Left lung (tissue), 10 donors: ENCODE data around the gene SFTA2. TPM values are rescaled to one million over a fixed set of nuclear protein-coding genes. Genes with fewer than 3 reads are reported as not detected.

ENCODE experiments used
- ATAC-seq: fragments of 200-7000 bp; cut with Tn5 transposase; one replicate; pipeline ENCODE4 v1.9.1; 2020; ENCODE audit warnings: moderate library complexity
- DNase-seq, 4 donors: peaks; one replicate each; pipeline ENCODE4 v3.0.0-alpha.2; 2013 to 2020
- H3K27ac ChIP-seq, 2 donors: fragments of 200-600 bp; sonication (generic) in 1 of 2; one replicate each; pipeline versions ENCODE4 v1.5.0 to v1.8.0; 2020 to 2021
- H3K27me3 ChIP-seq, 2 donors: fragments of 200-600 bp; sonication (generic) in 1 of 2; one replicate each; pipeline versions ENCODE4 v1.5.0 to v1.8.0; 2020 to 2021
- H3K36me3 ChIP-seq, 2 donors: fragments of 200-600 bp; sonication (generic) in 1 of 2; one replicate each; pipeline versions ENCODE4 v1.5.0 to v1.8.0; 2020 to 2021
- H3K4me1 ChIP-seq, 2 donors: fragments of 200-600 bp; one replicate each; pipeline ENCODE4 v1.8.0; 2021
- H3K4me3 ChIP-seq, 2 donors: fragments of 200-600 bp; sonication (generic) in 1 of 2; one replicate each; pipeline versions ENCODE4 v1.5.0 to v1.8.0; 2020 to 2021; ENCODE audit warnings: mild to moderate bottlenecking in 1 of 2
- H3K9me3 ChIP-seq, 2 donors: fragments of 200-600 bp; sonication (generic) in 1 of 2; one replicate each; pipeline versions ENCODE4 v1.5.0 to v1.8.0; 2020 to 2021
- CTCF ChIP-seq, 2 donors: fragments of 200-600 bp; sonication (generic) in 1 of 2; IDR thresholded peaks; one replicate each; pipeline versions ENCODE4 v1.5.0 to v1.8.0; 2021; ENCODE audit warnings: antibody characterized with exemption in 2 of 2
- intact Hi-C, 2 donors: fragments of 100-400 bp; cut with DNase I; formaldehyde crosslinking; loops; one replicate each; pipeline versions ENCODE4 v1.11.2 to v1.14.2; 2022
- polyA plus RNA-seq, 6 donors: library from polyadenylated mRNA; unstranded; fragments of 120-200 nt; gene quantifications; one replicate each; pipeline ENCODE4 v1.2.1, GENCODE V29; 2013; ENCODE audit not compliant: insufficient read length in 6 of 6
- total RNA-seq, 2 donors: library from RNA; stranded (reverse); fragmentation: NEBNext Ultra II Directional; extraction: Animal tissue kit (Norgen Biotek cat#: 25700); gene quantifications; one replicate each; pipeline ENCODE4 v1.2.1, GENCODE V29; 2021
- donor health status: DM: no; HTN: yes; CAD: no.
- donor health status: DM: no; HTN: no; CAD: no.

The SFTA2 gene
- total and polyA plus RNA-seq, 8 donors: 9.3 to 384 (median 18.7) TPM

- DNase-seq (no peak), ATAC-seq (no peak)
- Histone ChIP-seq H3K36me3 (peaks cover 0 to 32% of the 10 kb centered on the region in 2 donors), H3K4me1 (peaks cover 18 to 22% of the 10 kb centered on the region in 2 donors), H3K4me3 (no peak overlapping the region), H3K27ac (no peak overlapping the region), H3K9me3 (no peaks in the 10 kb centered on the region), H3K27me3 (peaks cover 0 to 32% of the 10 kb centered on the region in 2 donors)
- TF ChIP-seq CTCF (IDR thresholded peaks at IDR 0.05): no peak
- intact Hi-C loops: no loop called here
These were observed 43.0 kb downstream of the SFTA2 start for GRCh38 chr6:30888816-30889495.

GRCh38 chr6:30887901-30888815 lies 43.8 kb downstream of the SFTA2 start:
- no peak for DNase-seq
- Histone ChIP-seq H3K4me3 (no peak overlapping the region), H3K27ac (no peak overlapping the region), H3K27me3 (peaks cover 0 to 40% of the 10 kb centered on the region in 2 donors), H3K36me3 (peaks cover 0 to 27% of the 10 kb centered on the region in 2 donors), H3K9me3 (no peaks in the 10 kb centered on the region), H3K4me1 (peaks cover 18 to 28% of the 10 kb centered on the region in 2 donors)
- ATAC-seq: no peak
- intact Hi-C loops: no loop called here
- TF ChIP-seq CTCF (IDR thresholded peaks at IDR 0.05): no peak

GRCh38 chr6:30886897-30887255 lies 45.1 kb downstream of the SFTA2 start:
- H3K9me3 ChIP-seq: no peaks in the 10 kb centered on the region
- no peak for ATAC-seq
- intact Hi-C loops: no loop called here
- TF ChIP-seq CTCF (IDR thresholded peaks at IDR 0.05): no peak
- peaks cover 28 to 35% of the 10 kb centered on the region in 2 donors for H3K4me1 ChIP-seq
- no peak overlapping the region for H3K4me3 ChIP-seq
- H3K27ac ChIP-seq: peak overlapping the region in 1 of 2 donors; percentile 27
- H3K27me3 ChIP-seq: peaks cover 0 to 50% of the 10 kb centered on the region in 2 donors
- peaks cover 0 to 18% of the 10 kb centered on the region in 2 donors for H3K36me3 ChIP-seq
- no peak for DNase-seq

GRCh38 chr6:30885999-30886896 lies 45.7 kb downstream of the SFTA2 start:
- Histone ChIP-seq H3K4me3 (peak overlapping the region; percentile 6 to 60), H3K27ac (peak overlapping the region; percentile 0 to 27), H3K27me3 (peaks cover 0 to 50% of the 10 kb centered on the region in 2 donors), H3K4me1 (peaks cover 29 to 36% of the 10 kb centered on the region in 2 donors), H3K9me3 (no peaks in the 10 kb centered on the region), H3K36me3 (peaks cover 0 to 18% of the 10 kb centered on the region in 2 donors)
- no peak for TF ChIP-seq CTCF (IDR thresholded peaks at IDR 0.05)
- intact Hi-C loops: no loop called here
- DNase-seq (peak in 1 of 4 donors; percentile 53), ATAC-seq (peak; percentile 28)
